Activated B cell treated with CpG ODN at 0.5 μM for 24 hours (primary cell): Measurements from ENCODE around the gene SEMA3E. TPM values are rescaled to one million over a fixed set of nuclear protein-coding genes. Genes with fewer than 3 reads are reported as not detected.

Experiments used
- ATAC-seq: fragments of 200-7000 bp; cut with Tn5 transposase; one replicate; pipeline ENCODE4 v1.10.0; 2021; ENCODE audit warnings: low read depth, mild to moderate bottlenecking, moderate library complexity
- CTCF ChIA-PET: fragments of 350-600 bp; sonication (Branson Sonifier 250); formaldehyde crosslinking; loops from one replicate; lab custom pipeline; 2021; ENCODE audit warnings: antibody characterized with exemption; lab: Charles Lee
- POLR2A ChIA-PET: fragments of 350-600 bp; sonication (Branson Sonifier 250); formaldehyde crosslinking; loops from one replicate; lab custom pipeline; 2021; ENCODE audit warnings: antibody characterized with exemption; lab: Charles Lee
- DNase-seq: peaks from one replicate; pipeline ENCODE4 v3.0.0; 2022
- H3K27ac Mint-ChIP-seq: one replicate; pipeline ENCODE4 v1.8.0; 2020; ENCODE audit warnings: mixed read lengths
- H3K27me3 Mint-ChIP-seq: one replicate; pipeline ENCODE4 v1.8.0; 2021; ENCODE audit warnings: mixed read lengths
- H3K36me3 Mint-ChIP-seq: one replicate; pipeline ENCODE4 v1.8.0; 2021; ENCODE audit warnings: low read depth, mixed read lengths
- H3K4me1 Mint-ChIP-seq: one replicate; pipeline ENCODE4 v1.8.0; 2021; ENCODE audit warnings: mixed read lengths
- H3K4me3 Mint-ChIP-seq: one replicate; pipeline ENCODE4 v1.8.0; 2020; ENCODE audit warnings: mild to moderate bottlenecking, mixed read lengths
- H3K9me3 Mint-ChIP-seq: one replicate; pipeline ENCODE4 v1.8.0; 2020; ENCODE audit warnings: mixed read lengths
- CTCF ChIP-seq: fragments of 200-600 bp; IDR thresholded peaks from one replicate; pipeline ENCODE4 v1.8.0; 2022; ENCODE audit warnings: antibody characterized with exemption, mild to moderate bottlenecking
- intact Hi-C: fragments of 100-400 bp; cut with micrococcal nuclease; formaldehyde crosslinking; loops from one replicate; pipeline ENCODE4 v1.15.1; 2024
- total RNA-seq: library from RNA; stranded (reverse); gene quantifications from 2 replicates; pipeline ENCODE4 v1.2.3, GENCODE V29; 2022

Gene SEMA3E
- total RNA-seq, 1 donor from 2014 or later: not detected

GRCh38 chr7:83629117-83629880, 19.6 kb downstream of the SEMA3E start:
- no peak for TF ChIP-seq CTCF
- CTCF ChIA-PET: no interaction called here
- POLR2A ChIA-PET: no interaction called here
- no peak overlapping the region for H3K27ac Mint-ChIP-seq
- H3K36me3 Mint-ChIP-seq: no peaks in the 10 kb centered on the region
- ATAC-seq: no peak
- H3K4me3 Mint-ChIP-seq: no peak overlapping the region
- intact Hi-C loops: loop anchor here (10.0 kb wide), 1 partner anchor 64 kb away; no protein-coding TSS in a partner anchor
- no peaks in the 10 kb centered on the region for H3K27me3 Mint-ChIP-seq
- no peak for DNase-seq
- H3K4me1 Mint-ChIP-seq: no peaks in the 10 kb centered on the region
- peaks cover 4% of the 10 kb centered on the region for H3K9me3 Mint-ChIP-seq

- CTCF ChIA-PET: no interaction called here
- POLR2A ChIA-PET: no interaction called here
- Mint-ChIP-seq H3K27me3 (no peaks in the 10 kb centered on the region), H3K4me3 (no peak overlapping the region), H3K27ac (no peak overlapping the region), H3K36me3 (no peaks in the 10 kb centered on the region), H3K4me1 (no peaks in the 10 kb centered on the region), H3K9me3 (peaks cover 6% of the 10 kb centered on the region)
- DNase-seq (no peak), ATAC-seq (no peak)
- intact Hi-C loops: no loop called here
- no peak for TF ChIP-seq CTCF
Measured at GRCh38 chr7:83617858-83618257, 31.1 kb downstream of the SEMA3E start.

GRCh38 chr7:83614112-83614511, 34.8 kb downstream of the SEMA3E start:
- ATAC-seq (no peak), DNase-seq (no peak)
- POLR2A ChIA-PET: no interaction called here
- CTCF ChIA-PET: no interaction called here
- Mint-ChIP-seq H3K9me3 (no peaks in the 10 kb centered on the region), H3K4me3 (no peak overlapping the region), H3K36me3 (no peaks in the 10 kb centered on the region), H3K27ac (no peak overlapping the region), H3K27me3 (no peaks in the 10 kb centered on the region), H3K4me1 (no peaks in the 10 kb centered on the region)
- TF ChIP-seq CTCF: no peak
- intact Hi-C loops: no loop called here

GRCh38 chr7:83613232-83613631, 35.7 kb downstream of the SEMA3E start:
- TF ChIP-seq CTCF: no peak
- CTCF ChIA-PET: no interaction called here
- H3K27ac Mint-ChIP-seq: no peak overlapping the region

GRCh38 chr7:83611776-83612175, 37.2 kb downstream of the SEMA3E start:
- intact Hi-C loops: no loop called here
- POLR2A ChIA-PET: no interaction called here
- Mint-ChIP-seq H3K36me3 (no peaks in the 10 kb centered on the region), H3K4me1 (no peaks in the 10 kb centered on the region), H3K4me3 (no peak overlapping the region), H3K27ac (no peak overlapping the region), H3K9me3 (peaks cover 2% of the 10 kb centered on the region), H3K27me3 (no peaks in the 10 kb centered on the region)
- CTCF ChIA-PET: no interaction called here
- no peak for TF ChIP-seq CTCF
- DNase-seq: no peak
- ATAC-seq: no peak

More at GRCh38 chr7:83613232-83613631, 35.7 kb downstream of the SEMA3E start:
- DNase-seq: no peak
- Mint-ChIP-seq H3K4me1 (no peaks in the 10 kb centered on the region), H3K4me3 (no peak overlapping the region), H3K36me3 (no peaks in the 10 kb centered on the region), H3K9me3 (no peaks in the 10 kb centered on the region), H3K27me3 (no peaks in the 10 kb centered on the region)
- ATAC-seq: no peak
- intact Hi-C loops: no loop called here
- POLR2A ChIA-PET: no interaction called here
